Aortic smooth muscle cell (primary cell): ENCODE data around the gene KLHL36. TPM values are rescaled to one million over a fixed set of nuclear protein-coding genes. Genes with fewer than 3 reads are reported as not detected.

Source experiments
- total RNA-seq: library from RNA; depleted of rRNA; stranded (reverse); fragments of >200 nt; gene quantifications from 2 replicates; pipeline ENCODE4 v1.2.3, GENCODE V29; 2014

KLHL36 gene
- 56.7 and 58.0 TPM in 2 replicates for total RNA-seq

GRCh38 chr16:84647828-84648594 is at the start of gene KLHL36:
Gene KLHL36, plus strand, starts transcription at chr16:84648511. Its CDS starts 2,357 bp downstream, at chr16:84650868.

GRCh38 chr16:84617791-84618580 is 30.3 kb upstream of the KLHL36 start, which contains the start of gene COTL1:
Gene COTL1, minus strand, starts transcription at chr16:84618078. Its CDS starts 164 bp downstream, at chr16:84617914.

GRCh38 chr16:84699712-84700445 is 51.6 kb downstream of the KLHL36 start, which contains the start of gene USP10:
Gene USP10, plus strand, starts transcription at chr16:84700000. Its CDS starts 91 bp downstream, at chr16:84700091.

Other genes with a start within 250 kb of the KLHL36 start
- 11.8 and 14.5 TPM in 2 replicates for gene MEAK7, start 143.9 kb upstream of the KLHL36 start, total RNA-seq
- gene COTL1, start 30.4 kb upstream of the KLHL36 start, total RNA-seq = 56.7 and 83.5 TPM in 2 replicates
- gene USP10, start 51.5 kb downstream of the KLHL36 start, total RNA-seq = 32.3 and 37.1 TPM in 2 replicates
- 1.5 and 4.0 TPM in 2 replicates for gene CRISPLD2, start 171.5 kb downstream of the KLHL36 start, total RNA-seq